NCI-H146 treated with DMSO at 0.1 percent for 48 hours (cell line): ENCODE measurements around the gene DNAAF5.
"Not testable (repeated sequence)": the region's sequence is repeated elsewhere in the genome, so short reads cannot be mapped to it uniquely, and the experiment has no call there.

Source experiments
- DNase-seq: peaks from one replicate; lab custom pipeline; 2025; ENCODE audit not compliant: unreplicated experiment; lab: John Stamatoyannopoulos, UW

The DNAAF5 gene

GRCh38 chr7:780516-780915 lies 54.0 kb downstream of the DNAAF5 start:
- no peak for DNase-seq

- no peak for DNase-seq
Measured at GRCh38 chr7:781186-781849, 54.8 kb downstream of the DNAAF5 start.

- no peak for DNase-seq
Measured at GRCh38 chr7:781936-782529, 55.5 kb downstream of the DNAAF5 start.

- DNase-seq = no peak
Measured at GRCh38 chr7:782718-783449, 56.4 kb downstream of the DNAAF5 start.

- DNase-seq = no peak
Measured at GRCh38 chr7:783556-784490, 57.3 kb downstream of the DNAAF5 start.

GRCh38 chr7:784971-785370 lies 58.5 kb downstream of the DNAAF5 start:
- DNase-seq = no peak

GRCh38 chr7:785416-785815 lies 58.9 kb downstream of the DNAAF5 start:
- DNase-seq = no peak

- no peak for DNase-seq
Measured at GRCh38 chr7:786472-787255, 60.2 kb downstream of the DNAAF5 start.

GRCh38 chr7:787332-788240 lies 61.1 kb downstream of the DNAAF5 start:
- no peak for DNase-seq

GRCh38 chr7:791519-791918 lies 65.0 kb downstream of the DNAAF5 start:
- DNase-seq = no peak

GRCh38 chr7:794207-794606 lies 67.7 kb downstream of the DNAAF5 start:
- DNase-seq = no peak

- no peak for DNase-seq
Measured at GRCh38 chr7:794671-795329, 68.3 kb downstream of the DNAAF5 start.

GRCh38 chr7:796434-797169 lies 70.1 kb downstream of the DNAAF5 start:
- DNase-seq = not testable (repeated sequence)

GRCh38 chr7:798921-799470 lies 72.5 kb downstream of the DNAAF5 start:
- no peak for DNase-seq

- DNase-seq = no peak
Measured at GRCh38 chr7:800692-801091, 74.2 kb downstream of the DNAAF5 start.

GRCh38 chr7:801351-801750 lies 74.9 kb downstream of the DNAAF5 start:
- DNase-seq = not testable (repeated sequence)

- DNase-seq = no peak
Measured at GRCh38 chr7:801940-802381, 75.5 kb downstream of the DNAAF5 start.
